Activated CD4-positive, alpha-beta T cell treated with anti-CD3 and anti-CD28 coated beads for 48 hours (primary cell): ENCODE results near the gene EWSR1.
"Not testable (repeated sequence)": the region's sequence is repeated elsewhere in the genome, so short reads cannot be mapped to it uniquely, and the experiment has no call there.

Source experiments
- DNase-seq: peaks from one replicate; pipeline ENCODE4 v3.0.0-alpha.2; 2020

EWSR1 gene

GRCh38 chr22:29341056-29341848 is 73.2 kb downstream of the EWSR1 start:
- DNase-seq, result no peak

- no peak for DNase-seq
Observed at GRCh38 chr22:29341849-29342127, 73.7 kb downstream of the EWSR1 start.

GRCh38 chr22:29342177-29342576 is 74.1 kb downstream of the EWSR1 start:
- DNase-seq, result no peak

GRCh38 chr22:29342577-29343312 is 74.7 kb downstream of the EWSR1 start:
- no peak for DNase-seq

- DNase-seq, result no peak
Observed at GRCh38 chr22:29343313-29343805, 75.3 kb downstream of the EWSR1 start.

- no peak for DNase-seq
Observed at GRCh38 chr22:29344137-29344536, 76.1 kb downstream of the EWSR1 start.

GRCh38 chr22:29344889-29345288 is 76.8 kb downstream of the EWSR1 start:
- DNase-seq, result not testable (repeated sequence)

GRCh38 chr22:29345932-29346331 is 77.9 kb downstream of the EWSR1 start:
- no peak for DNase-seq

GRCh38 chr22:29346659-29347058 is 78.6 kb downstream of the EWSR1 start:
- DNase-seq, result no peak

- DNase-seq, result no peak
Observed at GRCh38 chr22:29348041-29348440, 80.0 kb downstream of the EWSR1 start.

GRCh38 chr22:29348956-29349355 is 80.9 kb downstream of the EWSR1 start:
- no peak for DNase-seq
